HUDEP-2 (cell line): Measurements from ENCODE around the gene ZNF654.

Experiments
- DNase-seq, 76 experiments: peaks; one replicate each; lab custom pipeline; 2025; ENCODE audit not compliant: unreplicated experiment in 76 of 76; lab: John Stamatoyannopoulos, UW

ZNF654 gene

GRCh38 chr3:88191872-88192409, 132.9 kb downstream of the ZNF654 start:
- DNase-seq = no peak

GRCh38 chr3:88192631-88193030, 133.6 kb downstream of the ZNF654 start:
- no peak for DNase-seq
